NCI-H345 treated with DMSO at 0.1 percent for 48 hours (cell line): ENCODE measurements around the gene KERA.

Experiments
- DNase-seq: peaks from one replicate; lab custom pipeline; 2025; ENCODE audit not compliant: unreplicated experiment; lab: John Stamatoyannopoulos, UW

KERA gene

GRCh38 chr12:91074154-91074709 lies 16.4 kb upstream of the KERA start:
- DNase-seq: no peak

GRCh38 chr12:91073426-91073825 lies 15.6 kb upstream of the KERA start:
- DNase-seq: no peak

GRCh38 chr12:91072931-91073330 lies 15.1 kb upstream of the KERA start:
- DNase-seq: no peak

- DNase-seq: no peak
These were observed 13.1 kb upstream of the KERA start for GRCh38 chr12:91070936-91071335.

GRCh38 chr12:91065396-91065795 lies 7.6 kb upstream of the KERA start:
- no peak for DNase-seq

GRCh38 chr12:91064640-91065039 lies 6.8 kb upstream of the KERA start:
- DNase-seq: no peak

- DNase-seq: no peak
These were observed 3.3 kb upstream of the KERA start for GRCh38 chr12:91061091-91061490.

- DNase-seq: no peak
These were observed 1.4 kb upstream of the KERA start for GRCh38 chr12:91059211-91059610.

GRCh38 chr12:91058786-91059185 lies 962 bp upstream of the KERA start:
- DNase-seq: no peak

GRCh38 chr12:91056488-91056887 lies 1.3 kb downstream of the KERA start:
- no peak for DNase-seq

- DNase-seq: no peak
These were observed 1.8 kb downstream of the KERA start for GRCh38 chr12:91055976-91056375.

- DNase-seq: no peak
These were observed 3.7 kb downstream of the KERA start for GRCh38 chr12:91053951-91054715.

- no peak for DNase-seq
These were observed 5.8 kb downstream of the KERA start for GRCh38 chr12:91052026-91052425.

GRCh38 chr12:91044586-91044985 lies 13.2 kb downstream of the KERA start:
- DNase-seq: no peak

- no peak for DNase-seq
These were observed 14.4 kb downstream of the KERA start for GRCh38 chr12:91043408-91043807.

GRCh38 chr12:91040096-91040755 lies 17.6 kb downstream of the KERA start:
- DNase-seq: no peak

GRCh38 chr12:91037276-91037675 lies 20.5 kb downstream of the KERA start:
- DNase-seq: no peak

- DNase-seq: no peak
These were observed 24.6 kb downstream of the KERA start for GRCh38 chr12:91033251-91033650.

- no peak for DNase-seq
These were observed 34.4 kb downstream of the KERA start for GRCh38 chr12:91023326-91024004.

- no peak for DNase-seq
These were observed 36.7 kb downstream of the KERA start for GRCh38 chr12:91021076-91021475.

- DNase-seq: no peak
These were observed 38.4 kb downstream of the KERA start for GRCh38 chr12:91019455-91019854.
